Nephron progenitor cell (in vitro differentiated cells): ENCODE data around the gene GSTT4.
A peak's percentile ranks its signal among the peaks of the same experiment; 100 is the strongest.

Experiments
- DNase-seq: peaks from one replicate; pipeline ENCODE4 v3.0.0; 2021
- H3K27ac Mint-ChIP-seq: 2 replicates; pipeline ENCODE4 v1.8.0; 2021; ENCODE audit warnings: mild to moderate bottlenecking, moderate library complexity, mixed read lengths
- H3K27me3 Mint-ChIP-seq: 2 replicates; pipeline ENCODE4 v1.8.0; 2021; ENCODE audit warnings: mild to moderate bottlenecking, low read depth, mixed read lengths; ENCODE audit not compliant: poor library complexity
- H3K36me3 Mint-ChIP-seq: 2 replicates; pipeline ENCODE4 v1.8.0; 2021; ENCODE audit warnings: low read depth, mixed read lengths
- H3K4me1 Mint-ChIP-seq: 2 replicates; pipeline ENCODE4 v1.8.0; 2021; ENCODE audit warnings: mixed read lengths
- H3K4me3 Mint-ChIP-seq: 2 replicates; pipeline ENCODE4 v1.8.0; 2021; ENCODE audit warnings: mild to moderate bottlenecking, moderate library complexity, mixed read lengths
- H3K9me3 Mint-ChIP-seq: 2 replicates; pipeline ENCODE4 v1.8.0; 2021; ENCODE audit warnings: mild to moderate bottlenecking, moderate library complexity, mixed read lengths
- TF ChIP-seq, protein P1 (sequence below): fragments of 200-600 bp; sonication (generic); IDR thresholded peaks from 2 replicates; pipeline ENCODE4 v1.5.0; 2021; ENCODE audit warnings: antibody characterized with exemption

The GSTT4 gene

DNA sequence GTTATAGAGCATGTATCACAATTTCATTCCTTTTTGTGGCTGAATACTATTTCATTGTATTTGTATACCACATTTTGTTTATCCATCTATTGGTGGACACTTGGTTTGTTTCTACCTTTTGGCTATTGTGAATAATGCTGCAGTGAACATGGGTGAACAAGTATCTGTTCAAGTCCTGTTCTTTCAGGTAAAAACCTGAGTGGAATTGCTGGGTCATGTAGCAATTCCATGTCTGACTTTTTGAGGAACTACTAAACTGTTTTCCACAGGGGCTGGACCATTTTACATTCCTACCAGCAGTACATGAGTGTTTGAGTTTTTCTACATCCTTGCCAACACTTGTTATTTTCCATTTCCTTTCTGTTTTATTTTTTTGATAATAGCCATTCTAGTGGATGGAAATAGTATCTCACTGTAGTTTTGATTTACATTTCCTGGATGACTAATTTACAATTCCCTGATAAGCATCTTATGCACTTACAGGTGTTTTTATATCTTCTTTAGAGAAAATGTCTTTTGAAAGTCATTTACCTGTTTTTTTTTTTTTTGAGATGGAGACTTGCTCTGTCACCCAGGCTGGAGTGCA lies 18.0 kb upstream of the GSTT4 start:
- peaks cover 20% of the 10 kb centered on the region for H3K4me1 Mint-ChIP-seq

DNA sequence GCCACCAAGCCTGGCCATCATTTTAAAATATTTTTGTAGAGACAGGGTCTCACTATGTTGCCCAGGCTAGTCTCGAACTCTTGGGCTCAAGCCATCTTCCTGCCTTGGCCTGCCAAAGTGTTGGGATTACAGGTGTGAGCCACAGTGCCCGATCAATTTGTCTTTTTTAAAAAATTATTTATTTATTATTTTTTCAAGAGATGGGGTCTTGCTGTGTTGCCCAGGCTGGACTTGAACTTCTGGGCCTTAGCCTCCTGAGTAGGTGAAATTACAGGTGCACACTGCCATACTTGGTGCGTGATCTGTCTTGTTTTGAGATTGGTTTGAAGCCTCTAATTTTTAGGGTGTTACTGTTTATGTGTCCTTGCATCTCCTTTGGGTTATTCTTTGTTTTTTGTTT lies 16.1 kb upstream of the GSTT4 start:
- Mint-ChIP-seq H3K9me3 (peaks cover 34% of the 10 kb centered on the region), H3K4me1 (peaks cover 8% of the 10 kb centered on the region), H3K36me3 (peaks cover 56% of the 10 kb centered on the region), H3K27me3 (no peaks in the 10 kb centered on the region), H3K4me3 (no peak overlapping the region), H3K27ac (no peak overlapping the region)
- DNase-seq: no peak
- TF ChIP-seq, protein P1, sequence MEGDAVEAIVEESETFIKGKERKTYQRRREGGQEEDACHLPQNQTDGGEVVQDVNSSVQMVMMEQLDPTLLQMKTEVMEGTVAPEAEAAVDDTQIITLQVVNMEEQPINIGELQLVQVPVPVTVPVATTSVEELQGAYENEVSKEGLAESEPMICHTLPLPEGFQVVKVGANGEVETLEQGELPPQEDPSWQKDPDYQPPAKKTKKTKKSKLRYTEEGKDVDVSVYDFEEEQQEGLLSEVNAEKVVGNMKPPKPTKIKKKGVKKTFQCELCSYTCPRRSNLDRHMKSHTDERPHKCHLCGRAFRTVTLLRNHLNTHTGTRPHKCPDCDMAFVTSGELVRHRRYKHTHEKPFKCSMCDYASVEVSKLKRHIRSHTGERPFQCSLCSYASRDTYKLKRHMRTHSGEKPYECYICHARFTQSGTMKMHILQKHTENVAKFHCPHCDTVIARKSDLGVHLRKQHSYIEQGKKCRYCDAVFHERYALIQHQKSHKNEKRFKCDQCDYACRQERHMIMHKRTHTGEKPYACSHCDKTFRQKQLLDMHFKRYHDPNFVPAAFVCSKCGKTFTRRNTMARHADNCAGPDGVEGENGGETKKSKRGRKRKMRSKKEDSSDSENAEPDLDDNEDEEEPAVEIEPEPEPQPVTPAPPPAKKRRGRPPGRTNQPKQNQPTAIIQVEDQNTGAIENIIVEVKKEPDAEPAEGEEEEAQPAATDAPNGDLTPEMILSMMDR: no peak

More for the DNA sequence above, 18.0 kb upstream of the GSTT4 start:
- no peaks in the 10 kb centered on the region for H3K27me3 Mint-ChIP-seq
- TF ChIP-seq, protein P1: no peak
- no peak for DNase-seq
- H3K9me3 Mint-ChIP-seq: peaks cover 30% of the 10 kb centered on the region
- H3K4me3 Mint-ChIP-seq: no peak overlapping the region
- H3K27ac Mint-ChIP-seq: no peak overlapping the region
- peaks cover 46% of the 10 kb centered on the region for H3K36me3 Mint-ChIP-seq

- no peak overlapping the region for H3K4me3 Mint-ChIP-seq
- DNase-seq: no peak
- H3K4me1 Mint-ChIP-seq: peaks cover 26% of the 10 kb centered on the region
- H3K9me3 Mint-ChIP-seq: peaks cover 9% of the 10 kb centered on the region
- H3K27ac Mint-ChIP-seq: no peak overlapping the region
- H3K36me3 Mint-ChIP-seq: peaks cover 35% of the 10 kb centered on the region
- H3K27me3 Mint-ChIP-seq: no peaks in the 10 kb centered on the region
- TF ChIP-seq, protein P1: no peak
Measured at GRCh38 chr22:24016156-24016555, 10.9 kb upstream of the GSTT4 start.

- H3K9me3 Mint-ChIP-seq: peaks cover 9% of the 10 kb centered on the region
- H3K27me3 Mint-ChIP-seq: peaks cover 11% of the 10 kb centered on the region
- peak overlapping the region; percentile 93 for H3K4me3 Mint-ChIP-seq
- H3K27ac Mint-ChIP-seq: peak overlapping the region; percentile 87
- peaks cover 26% of the 10 kb centered on the region for H3K4me1 Mint-ChIP-seq
- peaks cover 21% of the 10 kb centered on the region for H3K36me3 Mint-ChIP-seq
- DNase-seq: no peak
- TF ChIP-seq, protein P1: no peak
Measured at GRCh38 chr22:24011735-24012068, 6.4 kb upstream of the GSTT4 start.

GRCh38 chr22:24010018-24010391 lies 4.8 kb upstream of the GSTT4 start:
- H3K27me3 Mint-ChIP-seq: peaks cover 11% of the 10 kb centered on the region
- peak overlapping the region; percentile 60 for H3K27ac Mint-ChIP-seq
- DNase-seq: no peak
- peaks cover 12% of the 10 kb centered on the region for H3K36me3 Mint-ChIP-seq
- TF ChIP-seq, protein P1: no peak
- H3K4me1 Mint-ChIP-seq: peaks cover 26% of the 10 kb centered on the region
- H3K4me3 Mint-ChIP-seq: peak overlapping the region; percentile 65
- no peaks in the 10 kb centered on the region for H3K9me3 Mint-ChIP-seq

DNA sequence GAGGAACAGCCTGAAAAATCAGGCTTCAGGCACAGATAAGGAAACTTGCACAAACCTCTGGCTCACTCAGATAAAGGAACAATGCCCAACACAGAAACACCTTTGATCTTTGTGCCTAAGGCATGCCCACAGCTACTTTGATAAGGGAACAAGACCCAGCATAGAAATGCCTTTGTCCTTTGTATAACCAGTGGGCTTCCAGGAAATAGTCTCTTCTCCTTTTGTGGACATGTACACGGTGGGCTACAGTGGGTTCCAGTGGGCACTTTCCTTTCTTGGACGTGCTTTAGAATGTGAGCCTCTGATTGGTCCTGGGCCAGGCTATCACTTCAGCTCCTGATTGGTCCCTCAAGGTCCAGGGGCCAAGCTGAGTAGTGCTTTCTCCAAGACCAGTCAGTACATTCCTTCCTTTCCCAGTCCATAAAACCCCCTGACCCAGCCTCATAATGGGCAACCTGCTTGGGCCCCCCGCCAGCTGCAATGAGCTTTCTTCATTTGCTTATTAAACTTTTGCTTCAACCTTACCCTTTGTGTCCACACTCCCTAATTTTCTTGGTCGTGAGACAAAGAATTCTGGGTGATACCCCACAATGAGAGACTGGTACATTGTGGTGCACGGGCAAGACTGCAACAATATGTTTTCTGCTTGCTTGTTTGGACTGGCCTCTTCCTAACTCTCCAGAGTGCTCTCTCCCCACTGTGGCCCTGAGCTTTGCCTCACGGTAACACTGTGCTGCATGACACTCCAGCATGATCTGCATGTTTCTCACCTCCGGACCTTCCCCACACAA lies 4.2 kb upstream of the GSTT4 start:
- H3K27me3 Mint-ChIP-seq: peaks cover 11% of the 10 kb centered on the region
- no peak overlapping the region for H3K4me3 Mint-ChIP-seq

More for the DNA sequence above, 4.2 kb upstream of the GSTT4 start:
- DNase-seq: no peak
- TF ChIP-seq, protein P1: no peak
- Mint-ChIP-seq H3K9me3 (no peaks in the 10 kb centered on the region), H3K4me1 (peaks cover 22% of the 10 kb centered on the region), H3K27ac (peak overlapping the region; percentile 60), H3K36me3 (peaks cover 7% of the 10 kb centered on the region)
